GM12875 (cell line): Measurements from ENCODE around the gene DNAH5.

Experiments
- H3K4me3 ChIP-seq: one replicate; pipeline ENCODE4 v1.5.1; 2011; ENCODE audit warnings: low read depth, low read length, control low read depth
- TF ChIP-seq, protein P1 (sequence below): IDR thresholded peaks from 2 replicates; pipeline ENCODE4 v1.5.1; 2011; ENCODE audit warnings: low read depth, mild to moderate bottlenecking, control low read depth, inconsistent platforms, low read length, moderate library complexity, borderline replicate concordance; ENCODE audit not compliant: insufficient read depth

The DNAH5 gene

DNA sequence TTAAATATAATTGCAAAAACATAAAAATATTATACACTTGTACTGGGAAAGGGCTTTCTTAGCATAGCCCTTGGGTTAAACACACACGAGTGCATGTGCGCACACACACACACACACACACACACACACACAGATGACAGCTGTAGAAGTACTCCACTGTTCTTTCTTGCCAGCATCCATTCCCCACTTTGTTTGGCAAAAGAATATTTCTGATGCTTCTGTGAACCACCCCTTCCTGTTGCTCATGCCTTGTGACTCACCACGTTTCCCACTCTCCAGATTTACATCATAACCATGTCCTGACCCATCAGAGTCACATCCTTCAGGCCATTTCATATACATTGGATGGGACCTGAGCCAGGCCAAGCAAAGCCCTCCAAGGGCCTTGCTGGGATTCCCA, 280.1 kb downstream of the DNAH5 start:
- TF ChIP-seq, protein P1, sequence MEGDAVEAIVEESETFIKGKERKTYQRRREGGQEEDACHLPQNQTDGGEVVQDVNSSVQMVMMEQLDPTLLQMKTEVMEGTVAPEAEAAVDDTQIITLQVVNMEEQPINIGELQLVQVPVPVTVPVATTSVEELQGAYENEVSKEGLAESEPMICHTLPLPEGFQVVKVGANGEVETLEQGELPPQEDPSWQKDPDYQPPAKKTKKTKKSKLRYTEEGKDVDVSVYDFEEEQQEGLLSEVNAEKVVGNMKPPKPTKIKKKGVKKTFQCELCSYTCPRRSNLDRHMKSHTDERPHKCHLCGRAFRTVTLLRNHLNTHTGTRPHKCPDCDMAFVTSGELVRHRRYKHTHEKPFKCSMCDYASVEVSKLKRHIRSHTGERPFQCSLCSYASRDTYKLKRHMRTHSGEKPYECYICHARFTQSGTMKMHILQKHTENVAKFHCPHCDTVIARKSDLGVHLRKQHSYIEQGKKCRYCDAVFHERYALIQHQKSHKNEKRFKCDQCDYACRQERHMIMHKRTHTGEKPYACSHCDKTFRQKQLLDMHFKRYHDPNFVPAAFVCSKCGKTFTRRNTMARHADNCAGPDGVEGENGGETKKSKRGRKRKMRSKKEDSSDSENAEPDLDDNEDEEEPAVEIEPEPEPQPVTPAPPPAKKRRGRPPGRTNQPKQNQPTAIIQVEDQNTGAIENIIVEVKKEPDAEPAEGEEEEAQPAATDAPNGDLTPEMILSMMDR, result no peak
- H3K4me3 ChIP-seq, result no peak overlapping the region

DNA sequence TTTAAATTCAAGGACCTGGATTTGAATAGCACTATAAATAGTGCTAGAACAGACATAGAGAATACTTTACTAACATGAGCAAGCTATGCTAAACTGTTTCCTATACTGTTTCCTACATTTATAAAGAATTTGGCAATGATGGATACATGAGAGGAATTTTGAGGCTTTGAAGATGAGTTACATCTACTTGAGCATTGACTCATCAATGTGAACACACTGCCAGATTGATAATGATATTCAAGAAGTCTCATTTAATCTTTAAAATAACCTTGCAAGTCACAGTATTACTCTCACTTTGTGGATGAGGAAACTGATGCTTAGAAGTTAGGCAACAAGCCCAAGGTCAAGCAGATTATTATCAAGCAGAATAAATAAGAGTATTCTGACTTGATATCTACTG, 281.9 kb downstream of the DNAH5 start:
- TF ChIP-seq, protein P1, result no peak

DNA sequence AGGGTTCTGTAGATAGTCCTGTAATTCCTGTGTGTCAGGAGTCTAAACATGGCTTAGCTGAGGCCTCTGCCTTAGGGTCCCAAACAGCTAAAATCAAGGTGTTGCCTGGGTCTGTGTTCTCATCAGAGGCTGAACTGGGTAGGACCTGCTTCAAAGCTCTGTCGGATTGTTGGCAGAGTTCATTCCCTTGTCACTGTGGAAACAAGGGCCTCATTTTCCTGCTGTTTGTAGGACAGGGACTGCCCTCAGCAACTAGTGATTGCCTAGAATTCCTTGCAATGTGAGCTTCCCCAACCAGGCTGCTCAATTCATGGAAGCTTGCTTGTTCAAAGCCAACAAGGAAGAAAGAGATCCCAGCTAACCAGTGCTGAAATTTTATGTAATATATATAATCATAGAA, 283.2 kb downstream of the DNAH5 start:
- TF ChIP-seq, protein P1, result no peak

More for the DNA sequence above, 281.9 kb downstream of the DNAH5 start:
- no peak overlapping the region for H3K4me3 ChIP-seq

GRCh38 chr5:13660072-13660471, 284.4 kb downstream of the DNAH5 start:
- no peak overlapping the region for H3K4me3 ChIP-seq
- TF ChIP-seq, protein P1, result no peak

More for the DNA sequence above, 283.2 kb downstream of the DNAH5 start:
- no peak overlapping the region for H3K4me3 ChIP-seq

GRCh38 chr5:13659391-13659790, 285.1 kb downstream of the DNAH5 start:
- H3K4me3 ChIP-seq, result no peak overlapping the region
- TF ChIP-seq, protein P1, result no peak

GRCh38 chr5:13658761-13659160, 285.7 kb downstream of the DNAH5 start:
- no peak overlapping the region for H3K4me3 ChIP-seq
- TF ChIP-seq, protein P1, result no peak

DNA sequence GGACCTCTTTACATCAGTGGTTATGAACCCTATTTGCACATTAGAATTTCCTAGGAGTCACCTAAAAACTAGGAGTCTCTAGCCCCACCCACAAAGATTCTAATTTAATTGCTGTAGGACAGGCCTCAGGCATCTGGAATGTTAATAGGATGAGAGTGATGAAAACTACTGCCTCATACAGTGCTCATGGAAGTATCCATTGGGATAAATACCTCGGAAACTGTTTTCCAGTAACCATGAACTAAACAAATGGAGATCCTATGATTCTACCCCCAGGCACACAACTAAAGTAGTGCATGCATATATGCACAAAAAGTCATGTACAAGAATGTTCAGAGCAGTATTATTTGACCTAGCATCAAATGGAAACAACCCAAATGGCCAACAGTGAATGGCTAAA, 286.3 kb downstream of the DNAH5 start:
- TF ChIP-seq, protein P1, result no peak
- no peak overlapping the region for H3K4me3 ChIP-seq
